NCI-H187 (cell line): ENCODE results near the gene DNAJC4.

Experiments
- DNase-seq, 2 experiments: peaks; one replicate each; lab custom pipeline; 2025; lab: John Stamatoyannopoulos, UW

Gene DNAJC4

GRCh38 chr11:64230171-64230984 lies at the start of gene DNAJC4:
DNAJC4 (plus strand) TSS chr11:64230548; CDS start chr11:64230855, 307 bp downstream.
- peak; percentile 90 to 95 for DNase-seq

GRCh38 chr11:64180891-64181290 lies 49.5 kb upstream of the DNAJC4 start:
- DNase-seq, result no peak

GRCh38 chr11:64181506-64182411 lies 48.6 kb upstream of the DNAJC4 start:
- peak in 1 of 2 experiments; percentile 32 for DNase-seq

- no peak for DNase-seq
Measured at GRCh38 chr11:64183890-64184289, 46.5 kb upstream of the DNAJC4 start.

GRCh38 chr11:64185175-64185692 lies 45.1 kb upstream of the DNAJC4 start:
- peak; percentile 61 to 73 for DNase-seq

GRCh38 chr11:64185693-64186491 lies 44.5 kb upstream of the DNAJC4 start, which contains the start of gene STIP1:
STIP1 (plus strand) TSS chr11:64186171; CDS start chr11:64186262, 91 bp downstream.
- peak; percentile 99 to 100 for DNase-seq

- DNase-seq, result no peak
Measured at GRCh38 chr11:64186492-64187165, 43.7 kb upstream of the DNAJC4 start.

- no peak for DNase-seq
Measured at GRCh38 chr11:64192434-64192833, 37.9 kb upstream of the DNAJC4 start.

GRCh38 chr11:64196626-64197025 lies 33.7 kb upstream of the DNAJC4 start:
- DNase-seq, result no peak

- no peak for DNase-seq
Measured at GRCh38 chr11:64198511-64198910, 31.8 kb upstream of the DNAJC4 start.

- DNase-seq, result no peak
Measured at GRCh38 chr11:64201543-64201942, 28.8 kb upstream of the DNAJC4 start.

GRCh38 chr11:64202992-64203391 lies 27.4 kb upstream of the DNAJC4 start:
- no peak for DNase-seq

- DNase-seq, result no peak
Measured at GRCh38 chr11:64203421-64204079, 26.8 kb upstream of the DNAJC4 start.

GRCh38 chr11:64204080-64204440 lies 26.3 kb upstream of the DNAJC4 start:
- DNase-seq, result no peak

- DNase-seq, result peak; percentile 17 to 60
Measured at GRCh38 chr11:64204464-64204989, 25.8 kb upstream of the DNAJC4 start.

GRCh38 chr11:64206457-64207255 lies 23.7 kb upstream of the DNAJC4 start, which contains the start of gene FERMT3:
FERMT3 (plus strand) TSS chr11:64206721; CDS start chr11:64207365, 644 bp downstream.
- DNase-seq, result no peak

- DNase-seq, result no peak
Measured at GRCh38 chr11:64207256-64208085, 22.9 kb upstream of the DNAJC4 start.

- no peak for DNase-seq
Measured at GRCh38 chr11:64208086-64208795, 22.1 kb upstream of the DNAJC4 start.
